HEK293 (cell line): ENCODE measurements around the gene PLIN4.

Experiments used
- CTCF ChIA-PET: fragments of 350-600 bp; formaldehyde crosslinking; extraction: SDS; loops from one replicate; lab custom pipeline; 2021; ENCODE audit warnings: antibody characterized with exemption; lab: Yijun Ruan, JAX
- POLR2A ChIA-PET: fragments of 300-600 bp; formaldehyde crosslinking; extraction: SDS; loops from one replicate; lab custom pipeline; 2020; ENCODE audit warnings: antibody characterized with exemption, inconsistent platforms; lab: Yijun Ruan, JAX
- H3K27ac ChIP-seq: fragments of 200-500 bp; sonication (Bioruptor generic); 2 replicates; pipeline ENCODE4 v1.5.1; 2014; ENCODE audit warnings: low read depth, low read length, control low read depth, inconsistent platforms; ENCODE audit errors: extremely low read depth
- H3K36me3 ChIP-seq, 2 experiments: fragments of 200-500 bp in 1 of 2; sonication (Bioruptor generic) in 1 of 2; 1 replicate in 1 of 2; 2 replicates in 1 of 2; pipeline ENCODE4 v1.5.1; 2014 to 2017; ENCODE audit warnings: inconsistent platforms in 2 of 2, low read length in 2 of 2; ENCODE audit not compliant: control insufficient read depth in 2 of 2, insufficient read depth in 1 of 2
- H3K4me1 ChIP-seq: fragments of 200-500 bp; sonication (Bioruptor generic); 2 replicates; pipeline ENCODE4 v1.5.1; 2014; ENCODE audit warnings: mild to moderate bottlenecking, low read length, inconsistent platforms; ENCODE audit not compliant: control insufficient read depth, insufficient read depth
- H3K4me3 ChIP-seq: 2 replicates; pipeline ENCODE4 v1.5.1; 2011; ENCODE audit warnings: low read depth, mild to moderate bottlenecking, control low read depth, low read length, moderate library complexity
- H3K9me3 ChIP-seq: fragments of 200-500 bp; sonication (Bioruptor generic); 2 replicates; pipeline ENCODE4 v1.5.1; 2014; ENCODE audit warnings: low read depth, low read length, inconsistent platforms; ENCODE audit not compliant: control insufficient read depth, insufficient read depth
- GFI1B ChIP-seq: fragments of 450-650 bp; formaldehyde crosslinking; IDR thresholded peaks from 2 replicates; pipeline ENCODE4 v1.5.1; 2016; ENCODE audit warnings: missing biosample characterization, missing genetic modification characterization
- KLF17 ChIP-seq: fragments of 450-650 bp; formaldehyde crosslinking; IDR thresholded peaks from 2 replicates; pipeline ENCODE4 v1.5.1; 2016; ENCODE audit warnings: missing biosample characterization, missing genetic modification characterization
- ZBTB11 ChIP-seq: fragments of 450-650 bp; formaldehyde crosslinking; conservative IDR thresholded peaks from 2 replicates; pipeline ENCODE4 v1.5.1; 2016; ENCODE audit warnings: low read depth, missing biosample characterization, missing genetic modification characterization
- ZBTB20 ChIP-seq: fragments of 450-650 bp; formaldehyde crosslinking; IDR thresholded peaks from 2 replicates; pipeline ENCODE4 v1.5.1; 2016; ENCODE audit warnings: missing biosample characterization, missing genetic modification characterization
- ZBTB21 ChIP-seq: fragments of 450-650 bp; formaldehyde crosslinking; IDR thresholded peaks from 2 replicates; pipeline ENCODE4 v1.5.1; 2017; ENCODE audit warnings: missing biosample characterization, missing genetic modification characterization
- ZBTB7A ChIP-seq: fragments of 450-650 bp; formaldehyde crosslinking; IDR thresholded peaks from 2 replicates; pipeline ENCODE4 v1.5.1; 2016; ENCODE audit warnings: low read depth, missing biosample characterization, missing genetic modification characterization
- ZNF114 ChIP-seq: fragments of 450-650 bp; formaldehyde crosslinking; IDR thresholded peaks from 2 replicates; pipeline ENCODE4 v1.5.0; 2017; ENCODE audit warnings: missing biosample characterization, missing genetic modification characterization
- ZNF132 ChIP-seq: fragments of 450-650 bp; formaldehyde crosslinking; IDR thresholded peaks from 2 replicates; pipeline ENCODE4 v1.5.1; 2017; ENCODE audit warnings: missing biosample characterization, missing genetic modification characterization, borderline replicate concordance
- ZNF2 ChIP-seq: fragments of 450-650 bp; formaldehyde crosslinking; IDR thresholded peaks from 2 replicates; pipeline ENCODE4 v1.5.1; 2016; ENCODE audit warnings: missing biosample characterization, missing genetic modification characterization
- ZNF23 ChIP-seq: fragments of 450-650 bp; formaldehyde crosslinking; IDR thresholded peaks from 2 replicates; pipeline ENCODE4 v1.5.1; 2016; ENCODE audit warnings: missing biosample characterization, missing genetic modification characterization, borderline replicate concordance
- ZNF302 ChIP-seq: fragments of 450-650 bp; formaldehyde crosslinking; IDR thresholded peaks from 2 replicates; pipeline ENCODE4 v1.5.1; 2016; ENCODE audit warnings: missing biosample characterization, missing genetic modification characterization, low read depth
- ZNF324 ChIP-seq: fragments of 450-650 bp; formaldehyde crosslinking; IDR thresholded peaks from 2 replicates; pipeline ENCODE4 v1.5.1; 2016; ENCODE audit warnings: missing biosample characterization, missing genetic modification characterization
- ZNF394 ChIP-seq: fragments of 450-650 bp; formaldehyde crosslinking; IDR thresholded peaks from 2 replicates; pipeline ENCODE4 v1.5.1; 2016; ENCODE audit warnings: missing biosample characterization, missing genetic modification characterization, mild to moderate bottlenecking, moderate library complexity, borderline replicate concordance
- ZNF518A ChIP-seq: fragments of 450-650 bp; formaldehyde crosslinking; conservative IDR thresholded peaks from 2 replicates; pipeline ENCODE4 v1.5.1; 2016; ENCODE audit warnings: low read depth, missing biosample characterization, missing genetic modification characterization
- ZNF544 ChIP-seq: fragments of 450-650 bp; formaldehyde crosslinking; IDR thresholded peaks from 2 replicates; pipeline ENCODE4 v1.5.0; 2017; ENCODE audit warnings: missing biosample characterization, missing genetic modification characterization
- ZNF623 ChIP-seq: fragments of 450-650 bp; formaldehyde crosslinking; IDR thresholded peaks from 2 replicates; pipeline ENCODE4 v1.5.1; 2016; ENCODE audit warnings: missing biosample characterization, missing genetic modification characterization
- ZNF639 ChIP-seq: fragments of 450-650 bp; formaldehyde crosslinking; IDR thresholded peaks from 2 replicates; pipeline ENCODE4 v1.5.1; 2016; ENCODE audit warnings: missing biosample characterization, missing genetic modification characterization
- ZNF664 ChIP-seq: fragments of 450-650 bp; formaldehyde crosslinking; IDR thresholded peaks from 2 replicates; pipeline ENCODE4 v1.5.1; 2016; ENCODE audit warnings: missing biosample characterization, missing genetic modification characterization
- ZNF692 ChIP-seq: fragments of 450-650 bp; formaldehyde crosslinking; IDR thresholded peaks from 2 replicates; pipeline ENCODE4 v1.5.1; 2016; ENCODE audit warnings: missing biosample characterization, missing genetic modification characterization
- ZNF777 ChIP-seq: fragments of 450-650 bp; formaldehyde crosslinking; IDR thresholded peaks from 2 replicates; pipeline ENCODE4 v1.5.1; 2017; ENCODE audit warnings: missing biosample characterization, missing genetic modification characterization, borderline replicate concordance
- ZSCAN30 ChIP-seq: fragments of 450-650 bp; IDR thresholded peaks from 2 replicates; pipeline ENCODE4 v1.5.1; 2018; ENCODE audit warnings: missing biosample characterization, mild to moderate bottlenecking, missing genetic modification characterization, moderate library complexity

PLIN4 gene

GRCh38 chr19:4504891-4505569 lies 13.3 kb downstream of the PLIN4 start:
- TF ChIP-seq ZNF692 (tag by site-specific recombination) (no peak), ZBTB11 (tag by site-specific recombination) (no peak), ZNF544 (tag by site-specific recombination) (no peak), ZNF518A (tag by site-specific recombination) (no peak), ZNF132 (tag by site-specific recombination) (no peak), KLF17 (tag by site-specific recombination) (no peak), ZNF623 (peak; percentile 100)
- H3K4me1 ChIP-seq: no peaks in the 10 kb centered on the region
- H3K36me3 ChIP-seq: peaks cover 6 to 63% of the 10 kb centered on the region in 2 experiments; a peak in 2 of 3 replicates
- ChIA-PET POLR2A (interaction anchor here (0.5 kb wide), 1 partner anchor 97 kb away, joined by 4 read pairs; no protein-coding TSS in a partner anchor), CTCF (interaction anchor here (0.6 to 0.9 kb wide), 2 partner anchors 20 to 379 kb away, joined by 4 to 5 read pairs; no protein-coding TSS in a partner anchor)
- H3K9me3 ChIP-seq: no peaks in the 10 kb centered on the region
- H3K27ac ChIP-seq: no peak overlapping the region
- no peak overlapping the region for H3K4me3 ChIP-seq

- ChIA-PET POLR2A (interaction anchor here (0.6 kb wide), 1 partner anchor 20 kb away, joined by 4 read pairs; no protein-coding TSS in a partner anchor), CTCF (interaction anchor here (0.7 to 0.9 kb wide), 2 partner anchors 21 to 30 kb away, joined by 3 to 5 read pairs; no protein-coding TSS in a partner anchor)
- H3K4me3 ChIP-seq: no peak overlapping the region
- peaks cover 6 to 68% of the 10 kb centered on the region in 2 experiments; a peak in 2 of 3 replicates for H3K36me3 ChIP-seq
- no peaks in the 10 kb centered on the region for H3K4me1 ChIP-seq
- no peaks in the 10 kb centered on the region for H3K9me3 ChIP-seq
- no peak overlapping the region for H3K27ac ChIP-seq
- no peak for TF ChIP-seq GFI1B (tag by site-specific recombination)
- no peak for TF ChIP-seq ZBTB21 (tag by site-specific recombination)
- TF ChIP-seq ZNF664: no peak
- no peak for TF ChIP-seq ZSCAN30
- no peak for TF ChIP-seq ZNF114 (tag by site-specific recombination)
- no peak for TF ChIP-seq ZBTB20
- no peak for TF ChIP-seq ZNF23 (tag by site-specific recombination)
- TF ChIP-seq ZNF324 (tag by site-specific recombination): no peak
- no peak for TF ChIP-seq ZNF302
- no peak for TF ChIP-seq ZNF777
- TF ChIP-seq ZNF394: no peak
- TF ChIP-seq ZBTB7A (tag by site-specific recombination): no peak
- no peak for TF ChIP-seq ZNF639 (tag by site-specific recombination)
- TF ChIP-seq ZNF2 (tag by site-specific recombination): no peak
Observed at GRCh38 chr19:4504297-4504701, 14.0 kb downstream of the PLIN4 start.
